HepG2 (cell line): Measurements from ENCODE around the gene RIPOR1. TPM values are rescaled to one million over a fixed set of nuclear protein-coding genes. Genes with fewer than 3 reads are reported as not detected.

Experiments used
- ARID4A ChIP-seq: sonication (generic); formaldehyde crosslinking; IDR thresholded peaks from 2 replicates; pipeline ENCODE4 v1.5.0; 2020; ENCODE audit warnings: mild to moderate bottlenecking, missing genetic modification reagents, borderline replicate concordance
- CAMTA2 ChIP-seq: sonication (generic); formaldehyde crosslinking; IDR thresholded peaks from 2 replicates; pipeline ENCODE4 v1.4.0; 2020; ENCODE audit warnings: mild to moderate bottlenecking, missing genetic modification reagents, borderline replicate concordance
- CEBPB ChIP-seq: IDR thresholded peaks from 2 replicates; pipeline ENCODE4 v1.6.1; 2011; ENCODE audit warnings: low read depth, low read length, improper control_type of control experiment, borderline replicate concordance
- HNRNPLL ChIP-seq: fragments of 200-400 bp; formaldehyde crosslinking; IDR thresholded peaks from 2 replicates; pipeline ENCODE4 v1.6.1; 2017; ENCODE audit warnings: mild to moderate bottlenecking, low read depth, low read length; ENCODE audit not compliant: poor library complexity, severe bottlenecking
- HOXA5 ChIP-seq: sonication (generic); formaldehyde crosslinking; IDR thresholded peaks from 2 replicates; pipeline ENCODE4 v1.4.0; 2020; ENCODE audit warnings: missing genetic modification reagents
- IRF9 ChIP-seq: sonication (generic); formaldehyde crosslinking; IDR thresholded peaks from 2 replicates; pipeline ENCODE4 v1.8.0; 2022; ENCODE audit warnings: missing genetic modification reagents, mild to moderate bottlenecking, borderline replicate concordance
- LCORL ChIP-seq, 2 experiments: fragments of 450-650 bp in 1 of 2; sonication (generic) in 1 of 2; formaldehyde crosslinking in 1 of 2; IDR thresholded peaks; 2 replicates each; pipeline versions ENCODE4 v1.5.0 to v1.6.1; 2017 to 2020; ENCODE audit warnings: antibody characterized with exemption in 1 of 2, missing genetic modification reagents in 1 of 2
- POLR2G ChIP-seq: fragments of 200-400 bp; formaldehyde crosslinking; IDR thresholded peaks from 2 replicates; pipeline ENCODE4 v1.6.1; 2018; ENCODE audit warnings: mild to moderate bottlenecking, low read depth, low read length, moderate library complexity
- PPARG ChIP-seq: conservative IDR thresholded peaks from 2 replicates; pipeline ENCODE4 v1.6.1; 2016; ENCODE audit warnings: missing biosample characterization, missing genetic modification reagents
- SRY ChIP-seq: sonication (generic); formaldehyde crosslinking; IDR thresholded peaks from 2 replicates; pipeline ENCODE4 v1.8.0; 2022; ENCODE audit warnings: mild to moderate bottlenecking, missing genetic modification reagents
- STAT5B ChIP-seq: sonication (generic); formaldehyde crosslinking; IDR thresholded peaks from 2 replicates; pipeline ENCODE4 v1.4.0; 2020; ENCODE audit warnings: missing genetic modification reagents
- TRIM22 ChIP-seq: fragments of 450-650 bp; IDR thresholded peaks from 2 replicates; pipeline ENCODE4 v1.6.1; 2017
- YEATS2 ChIP-seq: sonication (generic); formaldehyde crosslinking; IDR thresholded peaks from 2 replicates; pipeline ENCODE4 v1.4.0; 2020; ENCODE audit warnings: missing genetic modification reagents, borderline replicate concordance
- YY1 ChIP-seq: IDR thresholded peaks from 2 replicates; pipeline ENCODE4 v1.6.1; 2011; ENCODE audit warnings: low read length, low read depth, moderate library complexity, mild to moderate bottlenecking; ENCODE audit not compliant: insufficient read depth, insufficient replicate concordance
- ZKSCAN1 ChIP-seq: fragments of 150-350 bp; IDR thresholded peaks from 2 replicates; pipeline ENCODE4 v1.6.1; 2014; ENCODE audit warnings: low read length
- ZNF335 ChIP-seq: sonication (generic); formaldehyde crosslinking; IDR thresholded peaks from 2 replicates; pipeline ENCODE4 v1.4.0; 2020; ENCODE audit warnings: missing genetic modification reagents
- ZNF33A ChIP-seq: sonication (generic); formaldehyde crosslinking; IDR thresholded peaks from 2 replicates; pipeline ENCODE4 v1.5.1; 2020; ENCODE audit warnings: missing genetic modification reagents, mild to moderate bottlenecking, moderate library complexity, borderline replicate concordance
- ZNF414 ChIP-seq: sonication (generic); formaldehyde crosslinking; IDR thresholded peaks from 2 replicates; pipeline ENCODE4 v1.5.0; 2020; ENCODE audit warnings: missing genetic modification reagents
- ZNF615 ChIP-seq: sonication (generic); formaldehyde crosslinking; IDR thresholded peaks from 2 replicates; pipeline ENCODE4 v1.5.0; 2020; ENCODE audit warnings: mild to moderate bottlenecking, missing genetic modification reagents, borderline replicate concordance
- ZNF768 ChIP-seq: sonication (generic); formaldehyde crosslinking; IDR thresholded peaks from 2 replicates; pipeline ENCODE4 v1.4.0; 2020; ENCODE audit warnings: missing genetic modification reagents
- ZNF878 ChIP-seq: sonication (generic); formaldehyde crosslinking; IDR thresholded peaks from 2 replicates; pipeline ENCODE4 v1.8.1; 2023; ENCODE audit warnings: mild to moderate bottlenecking, missing genetic modification reagents, moderate library complexity
- ZSCAN30 ChIP-seq: sonication (generic); formaldehyde crosslinking; IDR thresholded peaks from 2 replicates; pipeline ENCODE4 v1.5.0; 2020; ENCODE audit warnings: mild to moderate bottlenecking, missing genetic modification reagents
- polyA plus RNA-seq, 8 experiments: library from polyadenylated mRNA; depleted of rRNA in 3 of 8; stranded (reverse) in 7 of 8; unstranded in 1 of 8; fragments of >200 nt; fragmentation: Illumina TruSeq in 4 of 8; extraction: Trizol in 4 of 8; gene quantifications; 2 replicates each; pipeline versions ENCODE4 v1.2.1 to v1.2.3, GENCODE V29; 2011 to 2016; ENCODE audit warnings: low read depth in 4 of 8, missing spikeins in 1 of 8, mixed read lengths in 1 of 8; ENCODE audit not compliant: insufficient read depth in 1 of 8
- total RNA-seq, 5 experiments: library from RNA; depleted of rRNA; stranded (reverse); fragments of >200 nt; fragmentation: Illumina TruSeq; extraction: Trizol; gene quantifications; 2 replicates each; pipeline ENCODE4 v1.2.3, GENCODE V29; 2016; ENCODE audit warnings: low read depth in 1 of 5

The RIPOR1 gene
- total and polyA plus RNA-seq, 2 of the 13 experiments (the other 11 are each of a cell fraction or from before 2014, with no cell fraction given): 4.6 to 8.1 TPM

- TF ChIP-seq ZSCAN30 (CRISPR knock-in tag): no peak
- TF ChIP-seq HNRNPLL: no peak
- 0 out of 2 replicates have a peak, but pooled peaks have one; percentile 32 for TF ChIP-seq HOXA5
- no peak for TF ChIP-seq ZNF33A (CRISPR knock-in tag)
- TF ChIP-seq YY1: no peak
- no peak for TF ChIP-seq ZNF414 (CRISPR knock-in tag)
- no peak for TF ChIP-seq TRIM22
- TF ChIP-seq SRY: no peak
- TF ChIP-seq STAT5B (CRISPR knock-in tag): no peak
- no peak for TF ChIP-seq CEBPB
- no peak for TF ChIP-seq PPARG (CRISPR knock-in tag)
- TF ChIP-seq CAMTA2: peak; percentile 64; the same call in 1 of the 2 replicates
- 0 out of 2 replicates have a peak, but pooled peaks have one; percentile 15 for TF ChIP-seq ZNF615
- peak; percentile 37; the same call in 1 of the 2 replicates for TF ChIP-seq POLR2G
- no peak for TF ChIP-seq ZKSCAN1
- TF ChIP-seq ZNF335 (CRISPR knock-in tag): no peak
- TF ChIP-seq IRF9 (CRISPR knock-in tag): no peak
- peak; percentile 53; the same call in 1 of the 2 replicates for TF ChIP-seq ARID4A (CRISPR knock-in tag)
- no peak for TF ChIP-seq ZNF878
- TF ChIP-seq LCORL (IDR thresholded peaks at IDR 0.05): no peak
- no peak for TF ChIP-seq LCORL (CRISPR knock-in tag; IDR thresholded peaks at IDR 0.05)
- no peak for TF ChIP-seq YEATS2
- TF ChIP-seq ZNF768 (CRISPR knock-in tag): peak; percentile 12; the same call in 1 of the 2 replicates
Measured at GRCh38 chr16:67530013-67530939, 1.6 kb downstream of the RIPOR1 start (continued).
